Stomach (tissue), 4 donors: ENCODE results near the gene EME2.

Source experiments
- CTCF ChIP-seq, 7 experiments: fragments of 450-650 bp in 4 of 7; fragments of 200-600 bp in 3 of 7; sonication (generic) in 3 of 7; IDR thresholded peaks; one replicate each; pipeline ENCODE4 v1.5.1; 2016 to 2019; ENCODE audit warnings: antibody characterized with exemption in 7 of 7, control low read depth in 2 of 7, mild to moderate bottlenecking in 1 of 7
- EP300 ChIP-seq: sonication (generic); formaldehyde crosslinking; IDR thresholded peaks from one replicate; pipeline ENCODE4 v1.6.1; 2017; ENCODE audit warnings: antibody characterized with exemption
- POLR2AphosphoS5 ChIP-seq, 3 donors: sonication (generic); formaldehyde crosslinking; IDR thresholded peaks; one replicate each; pipeline ENCODE4 v1.6.1; 2016; ENCODE audit warnings: antibody characterized with exemption in 3 of 3

- TF ChIP-seq CTCF (IDR thresholded peaks at IDR 0.05) (no peak), POLR2AphosphoS5 (IDR thresholded peaks at IDR 0.05) (no peak), EP300 (no peak)
Measured at GRCh38 chr16:1769402-1770300, 3.0 kb upstream of the EME2 start.
